Measurements from ENCODE around the gene DOK7.

The DOK7 gene

GRCh38 chr4:3476936-3477749, 14.0 kb downstream of the DOK7 start:
- DNase-seq (ENCODE audit: extremely low spot score) = no peak
- CTCF ChIA-PET = interaction anchor here (5.0 kb wide), 1 partner anchor 130 kb away, joined by 48 read pairs; no protein-coding TSS in a partner anchor
- POLR2A ChIA-PET = interaction anchor here (0.6 kb wide), 1 partner anchor 123 kb away, joined by 3 read pairs; no protein-coding TSS in a partner anchor
- TF ChIP-seq CTCF (IDR thresholded peaks at IDR 0.05; ENCODE audit: control extremely low read depth, extremely low read depth, low read depth, missing control alignments) = no peak

GRCh38 chr4:3477750-3478430, 14.8 kb downstream of the DOK7 start:
- no peak for DNase-seq (ENCODE audit: extremely low spot score)
- ChIA-PET POLR2A (interaction anchor here (0.6 kb wide), 1 partner anchor 124 kb away, joined by 3 read pairs; no protein-coding TSS in a partner anchor), CTCF (interaction anchor here (5.0 kb wide), 1 partner anchor 131 kb away, joined by 48 read pairs; no protein-coding TSS in a partner anchor)
- TF ChIP-seq CTCF (IDR thresholded peaks at IDR 0.05; ENCODE audit: control extremely low read depth, extremely low read depth, low read depth, missing control alignments) = no peak

- POLR2A ChIA-PET = no interaction called here
- no peak for DNase-seq (ENCODE audit: extremely low spot score)
- CTCF ChIA-PET = interaction anchor here (1.1 to 5.0 kb wide), 7 partner anchors 8 to 132 kb away, joined by 4 to 48 read pairs (median 10); no protein-coding TSS in a partner anchor
- no peak for TF ChIP-seq CTCF (IDR thresholded peaks at IDR 0.05; ENCODE audit: control extremely low read depth, extremely low read depth, low read depth, missing control alignments)
These were observed 15.6 kb downstream of the DOK7 start for GRCh38 chr4:3478446-3479357.

DNA sequence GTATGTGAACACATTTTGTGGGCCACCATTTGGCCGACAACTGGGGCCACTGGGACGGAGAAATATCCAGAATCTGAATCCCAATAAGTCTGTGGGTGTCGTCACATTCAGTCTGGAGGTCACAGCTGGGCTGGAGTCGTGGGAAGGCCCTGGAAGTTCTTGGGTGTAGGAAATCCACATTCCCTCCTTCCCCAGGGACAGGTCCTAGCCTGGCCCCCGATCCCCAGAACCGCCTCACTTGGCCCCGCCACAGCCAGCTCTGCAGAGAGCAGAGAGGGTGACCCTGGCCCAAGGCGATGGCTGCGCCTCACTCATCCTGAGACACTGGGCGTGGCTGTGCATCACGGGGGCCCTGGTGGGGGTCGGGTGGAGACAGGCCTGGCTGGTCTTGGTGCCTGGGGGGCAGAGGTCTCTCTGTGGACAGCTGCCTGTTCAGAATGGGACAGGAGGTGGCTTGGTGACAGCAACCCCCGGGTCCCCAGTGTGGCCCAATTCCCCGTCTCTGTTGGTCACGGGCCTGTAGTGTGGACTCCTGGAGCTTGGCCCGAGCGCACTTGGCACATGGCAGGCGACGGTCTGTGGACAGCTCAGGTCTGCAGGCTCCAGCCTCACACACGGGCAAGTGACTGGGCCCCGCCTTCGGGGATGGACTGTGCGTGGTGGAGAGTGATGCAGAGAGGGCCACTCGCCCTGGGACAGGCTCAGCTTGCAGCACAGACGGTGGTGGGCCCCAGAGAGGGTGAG, 16.4 kb downstream of the DOK7 start:
- no peak for DNase-seq (ENCODE audit: extremely low spot score)
- POLR2A ChIA-PET = no interaction called here
- no peak for TF ChIP-seq CTCF (IDR thresholded peaks at IDR 0.05; ENCODE audit: control extremely low read depth, extremely low read depth, low read depth, missing control alignments)
- CTCF ChIA-PET = interaction anchor here (0.7 to 5.0 kb wide), 37 partner anchors 8 to 401 kb away, joined by 3 to 48 read pairs (median 5); no protein-coding TSS in a partner anchor

DNA sequence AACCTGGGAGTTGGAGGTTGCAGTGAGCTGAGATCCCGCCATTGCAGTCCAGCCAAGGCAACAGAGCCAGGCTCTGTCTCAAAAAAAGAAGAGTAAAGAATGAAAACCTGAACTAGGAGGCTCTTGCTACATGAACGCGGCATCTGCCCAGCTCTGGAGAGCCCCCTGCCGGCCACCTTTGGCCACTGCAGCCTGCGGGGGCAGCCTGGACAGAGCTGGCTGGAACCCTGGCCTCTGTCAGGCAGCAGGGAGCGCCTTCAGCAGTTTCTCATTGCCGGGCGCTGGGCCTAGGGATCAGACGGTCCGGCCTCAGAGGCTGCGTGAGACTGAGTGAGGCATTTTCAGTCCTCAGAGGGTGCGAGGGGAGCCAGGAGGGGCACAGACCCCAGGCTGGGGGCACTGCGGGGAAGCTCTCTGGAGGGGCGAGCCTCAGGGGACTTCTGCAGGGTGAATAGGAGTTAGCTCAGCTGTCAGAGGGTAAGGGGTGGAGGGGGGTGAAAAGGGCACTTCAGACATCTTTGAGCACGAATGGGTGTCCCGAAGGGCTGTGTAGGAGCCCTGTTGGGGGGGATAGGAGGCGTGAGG, 17.5 kb downstream of the DOK7 start:
- ChIA-PET POLR2A (no interaction called here), CTCF (interaction anchor here (0.7 to 5.0 kb wide), 53 partner anchors 10 to 400 kb away, joined by 3 to 48 read pairs (median 4); no protein-coding TSS in a partner anchor)
- DNase-seq (ENCODE audit: extremely low spot score) = peak; percentile 87
- peak; percentile 98 for TF ChIP-seq CTCF (IDR thresholded peaks at IDR 0.05; ENCODE audit: control extremely low read depth, extremely low read depth, low read depth, missing control alignments)

Measured in GM10248 (cell line).